ENCODE results near the gene CSPG5.

GRCh38 chr3:47586746-47587145 lies 8.1 kb upstream of the CSPG5 start:
- TF ChIP-seq ZNF350 (tag by site-specific recombination; IDR thresholded peaks at IDR 0.05) (no peak), CTCF (tag by site-specific recombination; IDR thresholded peaks at IDR 0.05) (no peak), ELK4 (IDR thresholded peaks at IDR 0.05; ENCODE audit: borderline replicate concordance, low read depth, low read length) (no peak), ZNF140 (tag by site-specific recombination; IDR thresholded peaks at IDR 0.05) (no peak), ZNF24 (tag by site-specific recombination; IDR thresholded peaks at IDR 0.05) (no peak), ZNF837 (tag by site-specific recombination; IDR thresholded peaks at IDR 0.05) (no peak), ZNF704 (tag by site-specific recombination; IDR thresholded peaks at IDR 0.05) (no peak)
